K562 (cell line): ENCODE data around the gene ZDHHC3. TPM values are rescaled to one million over a fixed set of nuclear protein-coding genes. Genes with fewer than 3 reads are reported as not detected.

Experiments used
- ARID1B ChIP-seq: fragments of 450-650 bp; IDR thresholded peaks from 2 replicates; pipeline ENCODE4 v1.6.1; 2016; ENCODE audit warnings: antibody characterized with exemption, mild to moderate bottlenecking, inconsistent platforms
- CEBPB ChIP-seq: fragments of 450-650 bp; IDR thresholded peaks from 2 replicates; pipeline ENCODE4 v1.6.1; 2016; ENCODE audit warnings: missing genetic modification characterization, missing compliant biosample characterization
- CREB3L1 ChIP-seq: fragments of 450-650 bp; IDR thresholded peaks from 2 replicates; pipeline ENCODE4 v1.6.1; 2014; ENCODE audit warnings: low read depth, mild to moderate bottlenecking, moderate library complexity, borderline replicate concordance
- FOSL1 ChIP-seq: fragments of 200-800 bp; sonication (Bioruptor generic); conservative IDR thresholded peaks from 2 replicates; pipeline ENCODE4 v1.6.1; 2016; ENCODE audit warnings: missing genetic modification characterization, missing compliant biosample characterization
- HDAC2 ChIP-seq: fragments of 450-650 bp; IDR thresholded peaks from 2 replicates; pipeline ENCODE4 v1.6.1; 2016; ENCODE audit warnings: mild to moderate bottlenecking
- LEF1 ChIP-seq: fragments of 450-650 bp; IDR thresholded peaks from 2 replicates; pipeline ENCODE4 v1.6.1; 2016; ENCODE audit warnings: mild to moderate bottlenecking
- MNT ChIP-seq, 2 experiments: fragments of 450-650 bp; conservative IDR thresholded peaks; 2 replicates each; pipeline ENCODE4 v1.6.1; 2017; ENCODE audit warnings: mild to moderate bottlenecking in 2 of 2, moderate library complexity in 2 of 2
- PML ChIP-seq: IDR thresholded peaks from 2 replicates; pipeline ENCODE4 v1.6.1; 2012; ENCODE audit warnings: low read length, inconsistent platforms
- SMARCC2 ChIP-seq: fragments of 450-650 bp; IDR thresholded peaks from 2 replicates; pipeline ENCODE4 v1.6.1; 2017; ENCODE audit warnings: antibody characterized with exemption, moderate library complexity, mild to moderate bottlenecking, low read depth
- TCF3 ChIP-seq: sonication (generic); formaldehyde crosslinking; IDR thresholded peaks from 2 replicates; pipeline ENCODE4 v1.4.0; 2020; ENCODE audit warnings: mild to moderate bottlenecking, missing genetic modification reagents
- TSHZ1 ChIP-seq: fragments of 250-450 bp; sonication (Bioruptor Pico); IDR thresholded peaks from 2 replicates; pipeline ENCODE4 v1.4.0; 2020; ENCODE audit warnings: mild to moderate bottlenecking, moderate library complexity
- polyA plus RNA-seq, 8 experiments: library from polyadenylated mRNA; depleted of rRNA in 4 of 8; stranded (reverse) in 5 of 8; unstranded in 3 of 8; fragments of >200 nt; fragmentation: Nextera tagmentation in 2 of 8; fragmentation: Illumina TruSeq in 1 of 8; extraction: Ambion mirVana in 2 of 8; extraction: Trizol in 1 of 8; gene quantifications; 2 replicates each; pipeline versions ENCODE4 v1.2.1 to v1.2.3, GENCODE V29; 2011 to 2014; ENCODE audit warnings: inconsistent platforms in 1 of 8, missing spikeins in 1 of 8
- total RNA-seq, 7 experiments: library from RNA; depleted of rRNA in 6 of 7; stranded (reverse); fragments of >200 nt in 6 of 7; fragmentation: Illumina TruSeq in 2 of 7; extraction: Trizol in 2 of 7; gene quantifications; 2 replicates each; pipeline versions ENCODE4 v1.2.1 to v1.2.3, GENCODE V29; 2011 to 2021; ENCODE audit warnings: low replicate concordance in 1 of 7

ZDHHC3 gene
- total and polyA plus RNA-seq, 9 of the 15 experiments (the other 6 are each of a cell fraction or from before 2014, with no cell fraction given) = 10.3 to 120 (median 67.2) TPM

- TF ChIP-seq TSHZ1 (CRISPR knock-in tag) = no peak
- TF ChIP-seq MNT (conservative IDR thresholded peaks at IDR 0.05) = 0 out of 4 replicates have a peak, but pooled peaks of 1 of the 2 experiments have one; percentile 6
- TF ChIP-seq HDAC2 = 0 out of 2 replicates have a peak, but pooled peaks have one; percentile 33
- TF ChIP-seq CREB3L1 = no peak
- peak; percentile 80 for TF ChIP-seq ARID1B
- TF ChIP-seq TCF3 (CRISPR knock-in tag) = peak; percentile 76
- TF ChIP-seq FOSL1 (tag) = peak; percentile 76
- TF ChIP-seq PML = peak; percentile 33; the same call in 1 of the 2 replicates
- peak; percentile 66; the same call in 1 of the 2 replicates for TF ChIP-seq SMARCC2
- peak; percentile 72 for TF ChIP-seq CEBPB (tag)
- peak; percentile 36; the same call in 1 of the 2 replicates for TF ChIP-seq LEF1
- TF ChIP-seq, all 486 proteins: peak for 37
Observed at GRCh38 chr3:44966795-44967278, 9.1 kb downstream of the ZDHHC3 start (continued).
